Esophagus squamous epithelium (tissue), 4 donors: ENCODE data around the gene VEGFC.

Experiments
- POLR2A ChIP-seq, 4 donors: fragments of 450-650 bp; IDR thresholded peaks; one replicate each; pipeline ENCODE4 v1.6.1; 2017; ENCODE audit warnings: antibody characterized with exemption in 4 of 4, mild to moderate bottlenecking in 4 of 4, moderate library complexity in 3 of 4
- TF ChIP-seq, protein P1 (sequence below), 6 experiments: fragments of 450-650 bp in 4 of 6; fragments of 200-600 bp in 2 of 6; sonication (generic) in 2 of 6; IDR thresholded peaks; one replicate each; pipeline ENCODE4 v1.5.1; 2016 to 2019; ENCODE audit warnings: antibody characterized with exemption in 6 of 6, mild to moderate bottlenecking in 4 of 6, moderate library complexity in 4 of 6

DNA sequence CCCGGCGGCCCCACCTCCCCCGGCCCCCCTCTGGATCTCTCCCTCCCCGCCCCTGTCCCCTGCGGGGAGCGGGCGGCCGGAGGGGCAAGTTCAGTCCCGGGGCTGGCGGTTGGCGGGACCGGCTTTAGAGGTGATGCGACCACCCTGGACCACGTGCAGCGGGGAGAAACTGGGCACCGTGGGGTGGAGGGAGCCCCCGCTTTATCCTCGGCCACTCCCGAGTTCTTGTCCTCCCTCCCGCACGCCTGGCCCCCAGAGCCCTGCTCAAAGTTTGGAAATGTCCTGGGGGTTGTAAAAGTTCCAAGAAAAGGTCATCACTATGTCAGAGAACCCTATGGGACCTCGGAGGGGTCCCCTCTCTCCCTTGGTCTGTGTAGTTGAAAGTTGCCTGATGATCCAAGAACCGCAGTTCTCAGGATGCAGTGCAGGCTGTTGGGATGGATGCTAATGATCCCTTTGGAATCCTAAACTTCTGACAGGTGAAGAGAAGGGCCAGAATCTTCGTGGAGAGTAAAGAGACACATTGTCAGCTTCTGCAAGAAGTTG is 411 bp upstream of the VEGFC start:
- TF ChIP-seq POLR2A (IDR thresholded peaks at IDR 0.05) = no peak
- TF ChIP-seq, protein P1, sequence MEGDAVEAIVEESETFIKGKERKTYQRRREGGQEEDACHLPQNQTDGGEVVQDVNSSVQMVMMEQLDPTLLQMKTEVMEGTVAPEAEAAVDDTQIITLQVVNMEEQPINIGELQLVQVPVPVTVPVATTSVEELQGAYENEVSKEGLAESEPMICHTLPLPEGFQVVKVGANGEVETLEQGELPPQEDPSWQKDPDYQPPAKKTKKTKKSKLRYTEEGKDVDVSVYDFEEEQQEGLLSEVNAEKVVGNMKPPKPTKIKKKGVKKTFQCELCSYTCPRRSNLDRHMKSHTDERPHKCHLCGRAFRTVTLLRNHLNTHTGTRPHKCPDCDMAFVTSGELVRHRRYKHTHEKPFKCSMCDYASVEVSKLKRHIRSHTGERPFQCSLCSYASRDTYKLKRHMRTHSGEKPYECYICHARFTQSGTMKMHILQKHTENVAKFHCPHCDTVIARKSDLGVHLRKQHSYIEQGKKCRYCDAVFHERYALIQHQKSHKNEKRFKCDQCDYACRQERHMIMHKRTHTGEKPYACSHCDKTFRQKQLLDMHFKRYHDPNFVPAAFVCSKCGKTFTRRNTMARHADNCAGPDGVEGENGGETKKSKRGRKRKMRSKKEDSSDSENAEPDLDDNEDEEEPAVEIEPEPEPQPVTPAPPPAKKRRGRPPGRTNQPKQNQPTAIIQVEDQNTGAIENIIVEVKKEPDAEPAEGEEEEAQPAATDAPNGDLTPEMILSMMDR (IDR thresholded peaks at IDR 0.05) = no peak
